Renal cortical epithelial cell (primary cell): ENCODE measurements around the gene TK1. TPM values are rescaled to one million over a fixed set of nuclear protein-coding genes. Genes with fewer than 3 reads are reported as not detected.
"Not testable (repeated sequence)": the region's sequence is repeated elsewhere in the genome, so short reads cannot be mapped to it uniquely, and the experiment has no call there.

Source experiments
- DNase-seq: peaks from one replicate; pipeline ENCODE4 v3.0.0-alpha.2; 2011; ENCODE audit warnings: low read depth
- total RNA-seq: library from RNA; depleted of rRNA; stranded (reverse); fragments of >200 nt; gene quantifications from 2 replicates; pipeline ENCODE4 v1.2.3, GENCODE V29; 2014

The TK1 gene
- total RNA-seq, 1 donor from 2014 or later, result 4.3 TPM

- DNase-seq, result peak; percentile 89
Measured at GRCh38 chr17:78151514-78152008, 35.3 kb downstream of the TK1 start.

GRCh38 chr17:78148286-78149016 is 38.4 kb downstream of the TK1 start:
- DNase-seq, result no peak

- DNase-seq, result no peak
Measured at GRCh38 chr17:78147315-78147998, 39.4 kb downstream of the TK1 start.

GRCh38 chr17:78146881-78147280 is 40.0 kb downstream of the TK1 start:
- no peak for DNase-seq

- DNase-seq, result no peak
Measured at GRCh38 chr17:78146471-78146869, 40.4 kb downstream of the TK1 start.

- DNase-seq, result peak; percentile 58
Measured at GRCh38 chr17:78144736-78145641, 41.9 kb downstream of the TK1 start.

GRCh38 chr17:78144147-78144719 is 42.6 kb downstream of the TK1 start:
- DNase-seq, result peak; percentile 80

- DNase-seq, result no peak
Measured at GRCh38 chr17:78143214-78144146, 43.4 kb downstream of the TK1 start.

- DNase-seq, result peak; percentile 87
Measured at GRCh38 chr17:78142119-78142861, 44.6 kb downstream of the TK1 start.

- no peak for DNase-seq
Measured at GRCh38 chr17:78141437-78142118, 45.3 kb downstream of the TK1 start.

GRCh38 chr17:78140169-78141051 is 46.4 kb downstream of the TK1 start:
- DNase-seq, result peak; percentile 74

GRCh38 chr17:78139861-78140168 is 47.0 kb downstream of the TK1 start:
- not testable (repeated sequence) for DNase-seq

- no peak for DNase-seq
Measured at GRCh38 chr17:78138204-78139060, 48.4 kb downstream of the TK1 start.

- DNase-seq, result no peak
Measured at GRCh38 chr17:78137392-78138203, 49.3 kb downstream of the TK1 start.

GRCh38 chr17:78135858-78136500 is 50.9 kb downstream of the TK1 start:
- DNase-seq, result no peak

- no peak for DNase-seq
Measured at GRCh38 chr17:78134899-78135385, 51.9 kb downstream of the TK1 start.
